Measurements from ENCODE around the gene NT5DC4.

- no peak for TF ChIP-seq POLR2A (IDR thresholded peaks at IDR 0.05; ENCODE audit: low read length)
- TF ChIP-seq GATA1 (IDR thresholded peaks at IDR 0.05; ENCODE audit: low read depth, low read length), result no peak
Measured at GRCh38 chr2:112692495-112692911, 28.3 kb upstream of the NT5DC4 start.
